ENCODE measurements around the gene FAAP20.

The FAAP20 gene

GRCh38 chr1:2166695-2167094 is 27.9 kb downstream of the FAAP20 start:
- Histone ChIP-seq H3K4me1 (ENCODE audit: control insufficient read depth, insufficient read depth, low read length) (no peaks in the 10 kb centered on the region), H3K9me3 (ENCODE audit: control insufficient read depth, insufficient read depth, low read length) (no peaks in the 10 kb centered on the region), H3K27me3 (ENCODE audit: control insufficient read depth, insufficient read depth, low read length) (no peaks in the 10 kb centered on the region), H3K4me3 (ENCODE audit: low read depth, low read length) (no peak overlapping the region), H3K36me3 (ENCODE audit: control insufficient read depth, insufficient read depth, low read length) (peaks cover 7% of the 10 kb centered on the region), H3K9ac (ENCODE audit: low read depth, low read length) (no peak overlapping the region)

- H3K4me3 ChIP-seq (ENCODE audit: low read depth, low read length), result no peak overlapping the region
- H3K9ac ChIP-seq (ENCODE audit: low read depth, low read length), result no peak overlapping the region
- H3K27me3 ChIP-seq (ENCODE audit: control insufficient read depth, insufficient read depth, low read length), result no peaks in the 10 kb centered on the region
- H3K4me1 ChIP-seq (ENCODE audit: control insufficient read depth, insufficient read depth, low read length), result no peaks in the 10 kb centered on the region
- H3K9me3 ChIP-seq (ENCODE audit: control insufficient read depth, insufficient read depth, low read length), result no peaks in the 10 kb centered on the region
- H3K36me3 ChIP-seq (ENCODE audit: control insufficient read depth, insufficient read depth, low read length), result peaks cover 7% of the 10 kb centered on the region
These were observed 28.3 kb downstream of the FAAP20 start for GRCh38 chr1:2166254-2166653.

GRCh38 chr1:2165646-2166045 is 28.9 kb downstream of the FAAP20 start:
- Histone ChIP-seq H3K9ac (ENCODE audit: low read depth, low read length) (no peak overlapping the region), H3K27me3 (ENCODE audit: control insufficient read depth, insufficient read depth, low read length) (no peaks in the 10 kb centered on the region)

GRCh38 chr1:2163205-2163604 is 31.4 kb downstream of the FAAP20 start:
- H3K4me3 ChIP-seq (ENCODE audit: low read depth, low read length), result no peak overlapping the region
- H3K9ac ChIP-seq (ENCODE audit: low read depth, low read length), result no peak overlapping the region
- peaks cover 11% of the 10 kb centered on the region for H3K36me3 ChIP-seq (ENCODE audit: control insufficient read depth, insufficient read depth, low read length)
- no peaks in the 10 kb centered on the region for H3K27me3 ChIP-seq (ENCODE audit: control insufficient read depth, insufficient read depth, low read length)
- no peaks in the 10 kb centered on the region for H3K9me3 ChIP-seq (ENCODE audit: control insufficient read depth, insufficient read depth, low read length)
- no peaks in the 10 kb centered on the region for H3K4me1 ChIP-seq (ENCODE audit: control insufficient read depth, insufficient read depth, low read length)

More at GRCh38 chr1:2165646-2166045, 28.9 kb downstream of the FAAP20 start:
- no peaks in the 10 kb centered on the region for H3K4me1 ChIP-seq (ENCODE audit: control insufficient read depth, insufficient read depth, low read length)
- no peak overlapping the region for H3K4me3 ChIP-seq (ENCODE audit: low read depth, low read length)
- no peaks in the 10 kb centered on the region for H3K9me3 ChIP-seq (ENCODE audit: control insufficient read depth, insufficient read depth, low read length)
- H3K36me3 ChIP-seq (ENCODE audit: control insufficient read depth, insufficient read depth, low read length), result peaks cover 11% of the 10 kb centered on the region

- Histone ChIP-seq H3K4me3 (ENCODE audit: low read depth, low read length) (no peak overlapping the region), H3K4me1 (ENCODE audit: control insufficient read depth, insufficient read depth, low read length) (no peaks in the 10 kb centered on the region), H3K9ac (ENCODE audit: low read depth, low read length) (no peak overlapping the region), H3K36me3 (ENCODE audit: control insufficient read depth, insufficient read depth, low read length) (peaks cover 11% of the 10 kb centered on the region), H3K9me3 (ENCODE audit: control insufficient read depth, insufficient read depth, low read length) (no peaks in the 10 kb centered on the region), H3K27me3 (ENCODE audit: control insufficient read depth, insufficient read depth, low read length) (no peaks in the 10 kb centered on the region)
These were observed 33.9 kb downstream of the FAAP20 start for GRCh38 chr1:2160451-2161300.

- no peaks in the 10 kb centered on the region for H3K4me1 ChIP-seq (ENCODE audit: control insufficient read depth, insufficient read depth, low read length)
- H3K27me3 ChIP-seq (ENCODE audit: control insufficient read depth, insufficient read depth, low read length), result no peaks in the 10 kb centered on the region
- peaks cover 11% of the 10 kb centered on the region for H3K36me3 ChIP-seq (ENCODE audit: control insufficient read depth, insufficient read depth, low read length)
These were observed 35.4 kb downstream of the FAAP20 start for GRCh38 chr1:2159124-2159523.

GRCh38 chr1:2158272-2158671 is 36.3 kb downstream of the FAAP20 start:
- H3K4me3 ChIP-seq (ENCODE audit: low read depth, low read length), result no peak overlapping the region
- H3K36me3 ChIP-seq (ENCODE audit: control insufficient read depth, insufficient read depth, low read length), result peaks cover 17% of the 10 kb centered on the region
- no peak overlapping the region for H3K9ac ChIP-seq (ENCODE audit: low read depth, low read length)
- no peaks in the 10 kb centered on the region for H3K27me3 ChIP-seq (ENCODE audit: control insufficient read depth, insufficient read depth, low read length)
- no peaks in the 10 kb centered on the region for H3K4me1 ChIP-seq (ENCODE audit: control insufficient read depth, insufficient read depth, low read length)
- no peaks in the 10 kb centered on the region for H3K9me3 ChIP-seq (ENCODE audit: control insufficient read depth, insufficient read depth, low read length)

More at GRCh38 chr1:2159124-2159523, 35.4 kb downstream of the FAAP20 start:
- no peak overlapping the region for H3K4me3 ChIP-seq (ENCODE audit: low read depth, low read length)
- no peaks in the 10 kb centered on the region for H3K9me3 ChIP-seq (ENCODE audit: control insufficient read depth, insufficient read depth, low read length)
- no peak overlapping the region for H3K9ac ChIP-seq (ENCODE audit: low read depth, low read length)

GRCh38 chr1:2157856-2158255 is 36.7 kb downstream of the FAAP20 start:
- no peaks in the 10 kb centered on the region for H3K27me3 ChIP-seq (ENCODE audit: control insufficient read depth, insufficient read depth, low read length)
- no peaks in the 10 kb centered on the region for H3K4me1 ChIP-seq (ENCODE audit: control insufficient read depth, insufficient read depth, low read length)
- H3K4me3 ChIP-seq (ENCODE audit: low read depth, low read length), result no peak overlapping the region
- peaks cover 20% of the 10 kb centered on the region for H3K36me3 ChIP-seq (ENCODE audit: control insufficient read depth, insufficient read depth, low read length)
- H3K9ac ChIP-seq (ENCODE audit: low read depth, low read length), result no peak overlapping the region
- no peaks in the 10 kb centered on the region for H3K9me3 ChIP-seq (ENCODE audit: control insufficient read depth, insufficient read depth, low read length)

GRCh38 chr1:2156866-2157265 is 37.7 kb downstream of the FAAP20 start:
- Histone ChIP-seq H3K36me3 (ENCODE audit: control insufficient read depth, insufficient read depth, low read length) (peaks cover 28% of the 10 kb centered on the region), H3K9ac (ENCODE audit: low read depth, low read length) (no peak overlapping the region), H3K4me1 (ENCODE audit: control insufficient read depth, insufficient read depth, low read length) (no peaks in the 10 kb centered on the region), H3K4me3 (ENCODE audit: low read depth, low read length) (no peak overlapping the region), H3K9me3 (ENCODE audit: control insufficient read depth, insufficient read depth, low read length) (no peaks in the 10 kb centered on the region), H3K27me3 (ENCODE audit: control insufficient read depth, insufficient read depth, low read length) (no peaks in the 10 kb centered on the region)

GRCh38 chr1:2155788-2156187 is 38.8 kb downstream of the FAAP20 start:
- H3K36me3 ChIP-seq (ENCODE audit: control insufficient read depth, insufficient read depth, low read length), result peaks cover 33% of the 10 kb centered on the region
- H3K4me1 ChIP-seq (ENCODE audit: control insufficient read depth, insufficient read depth, low read length), result no peaks in the 10 kb centered on the region
- H3K9ac ChIP-seq (ENCODE audit: low read depth, low read length), result no peak overlapping the region
- H3K4me3 ChIP-seq (ENCODE audit: low read depth, low read length), result no peak overlapping the region
- H3K27me3 ChIP-seq (ENCODE audit: control insufficient read depth, insufficient read depth, low read length), result no peaks in the 10 kb centered on the region
- no peaks in the 10 kb centered on the region for H3K9me3 ChIP-seq (ENCODE audit: control insufficient read depth, insufficient read depth, low read length)

- H3K9ac ChIP-seq (ENCODE audit: low read depth, low read length), result no peak overlapping the region
- no peaks in the 10 kb centered on the region for H3K9me3 ChIP-seq (ENCODE audit: control insufficient read depth, insufficient read depth, low read length)
- no peak overlapping the region for H3K4me3 ChIP-seq (ENCODE audit: low read depth, low read length)
- H3K4me1 ChIP-seq (ENCODE audit: control insufficient read depth, insufficient read depth, low read length), result no peaks in the 10 kb centered on the region
- peaks cover 31% of the 10 kb centered on the region for H3K36me3 ChIP-seq (ENCODE audit: control insufficient read depth, insufficient read depth, low read length)
- H3K27me3 ChIP-seq (ENCODE audit: control insufficient read depth, insufficient read depth, low read length), result no peaks in the 10 kb centered on the region
These were observed 39.4 kb downstream of the FAAP20 start for GRCh38 chr1:2155147-2155598.

GRCh38 chr1:2154022-2154421 is 40.5 kb downstream of the FAAP20 start:
- peaks cover 29% of the 10 kb centered on the region for H3K36me3 ChIP-seq (ENCODE audit: control insufficient read depth, insufficient read depth, low read length)

More at GRCh38 chr1:2154022-2154421, 40.5 kb downstream of the FAAP20 start:
- no peaks in the 10 kb centered on the region for H3K27me3 ChIP-seq (ENCODE audit: control insufficient read depth, insufficient read depth, low read length)
- no peaks in the 10 kb centered on the region for H3K9me3 ChIP-seq (ENCODE audit: control insufficient read depth, insufficient read depth, low read length)
- H3K9ac ChIP-seq (ENCODE audit: low read depth, low read length), result no peak overlapping the region
- H3K4me3 ChIP-seq (ENCODE audit: low read depth, low read length), result no peak overlapping the region
- H3K4me1 ChIP-seq (ENCODE audit: control insufficient read depth, insufficient read depth, low read length), result no peaks in the 10 kb centered on the region
